ENCODE measurements around the gene CKS2. TPM values are rescaled to one million over a fixed set of nuclear protein-coding genes. Genes with fewer than 3 reads are reported as not detected.

The CKS2 gene
- polyA plus RNA-seq, 1 donor (not counting 4 experiments of a cell fraction or from before 2014, with no cell fraction given), result 291 TPM

DNA sequence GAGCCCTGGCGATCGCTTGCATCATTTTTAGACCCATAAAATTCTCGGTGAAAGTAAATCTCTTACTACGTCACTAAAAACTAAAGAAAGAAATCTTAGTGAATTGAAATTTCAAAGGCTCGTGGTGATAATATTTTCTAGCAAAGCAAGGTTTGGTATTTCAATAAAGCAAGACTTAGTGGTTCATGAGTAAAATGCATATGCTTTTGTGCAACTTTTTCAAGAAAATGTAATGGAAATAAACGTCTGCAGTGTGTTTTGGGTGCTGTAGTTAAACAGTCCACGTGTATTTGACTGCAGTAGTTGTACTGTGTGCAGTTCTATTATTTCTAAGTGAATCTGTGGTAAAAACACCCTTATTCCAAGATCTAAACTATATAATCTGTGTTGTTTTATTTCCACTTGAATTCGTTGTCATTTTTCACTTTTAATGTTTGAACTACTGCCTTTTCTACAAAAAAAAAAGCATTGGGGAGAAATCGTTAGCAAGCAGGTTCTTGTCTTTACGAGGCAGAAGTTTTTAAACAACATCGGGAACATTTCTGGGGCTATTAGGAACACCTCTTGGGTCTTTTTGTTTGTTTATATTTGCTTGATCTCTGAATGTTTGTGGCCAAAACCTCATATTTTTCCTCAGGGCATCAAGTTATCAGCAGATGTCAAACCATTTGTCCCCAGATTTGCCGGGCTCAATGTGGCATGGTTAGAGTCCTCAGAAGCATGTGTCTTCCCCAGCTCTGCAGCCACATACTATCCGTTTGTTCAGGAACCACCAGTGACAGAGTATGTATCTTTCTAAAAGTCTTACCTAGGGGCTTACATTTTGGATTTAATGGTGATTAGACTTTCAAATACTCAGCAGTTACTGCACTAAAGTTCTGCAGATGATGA, 8.3 kb downstream of the CKS2 start:
- FAIRE-seq, result no peak
- TF ChIP-seq EZH2 (IDR thresholded peaks at IDR 0.05; ENCODE audit: low read length), result no peak
- no peak for TF ChIP-seq CTCF (optimal IDR thresholded peaks at IDR 0.05 in 1 of 3, IDR thresholded peaks at IDR 0.05 in 1 of 3, conservative IDR thresholded peaks at IDR 0.05 in 1 of 3; ENCODE audit: extremely low read depth in 1 of 3, insufficient read depth in 2 of 3, low read length in 3 of 3)
- Histone ChIP-seq H3K4me2 (ENCODE audit: control insufficient read depth, extremely low read depth, insufficient read depth, low read depth, low read length) (peak overlapping the region; percentile 93), H3K36me3 (ENCODE audit: control insufficient read depth in 2 of 2, extremely low read depth in 1 of 2, insufficient read depth in 2 of 2, low read length in 2 of 2) (peaks cover 0 to 21% of the 10 kb centered on the region in 2 experiments), H3K9me1 (ENCODE audit: control insufficient read depth, extremely low read depth, insufficient read depth, low read length) (peaks cover 2% of the 10 kb centered on the region), H4K20me1 (ENCODE audit: control insufficient read depth, extremely low read depth, insufficient read depth, low read length) (no peaks in the 10 kb centered on the region), H3K4me3 (ENCODE audit: control insufficient read depth in 2 of 3, extremely low read depth in 1 of 3, insufficient read depth in 2 of 3, low read depth in 1 of 3, low read length in 3 of 3) (peak overlapping the region; percentile 71 to 90 (median 83)), H3K4me1 (ENCODE audit: control insufficient read depth, extremely low read depth, insufficient read depth, low read length) (peaks cover 30% of the 10 kb centered on the region), H3K9me3 (ENCODE audit: control insufficient read depth, low read depth, low read length) (no peaks in the 10 kb centered on the region), H2AFZ (ENCODE audit: control insufficient read depth, low read length) (peak overlapping the region; percentile 41), H3K27me3 (ENCODE audit: control insufficient read depth, extremely low read depth, insufficient read depth, low read length) (no peaks in the 10 kb centered on the region), H3K9ac (ENCODE audit: control insufficient read depth, extremely low read depth, insufficient read depth, low read length) (peak overlapping the region; percentile 96), H3K79me2 (ENCODE audit: control insufficient read depth, insufficient read depth, low read length) (peaks cover 66% of the 10 kb centered on the region), H3K27ac (ENCODE audit: control insufficient read depth, insufficient read depth, low read length) (peak overlapping the region; percentile 97)
- dilution Hi-C loops (cut with MboI; ENCODE audit: extremely low pct_ligation_motif_present, low sequenced_read_pairs), result no loop called here
- no peak for DNase-seq (ENCODE audit: low read depth, low spot score)

GRCh38 chr9:89323390-89323789, 12.4 kb downstream of the CKS2 start:
- DNase-seq (ENCODE audit: low read depth, low spot score), result no peak

More at GRCh38 chr9:89323390-89323789, 12.4 kb downstream of the CKS2 start:
- H3K9ac ChIP-seq (ENCODE audit: control insufficient read depth, extremely low read depth, insufficient read depth, low read length), result no peak overlapping the region
- no peak overlapping the region for H2AFZ ChIP-seq (ENCODE audit: control insufficient read depth, low read length)
- FAIRE-seq, result no peak
- H4K20me1 ChIP-seq (ENCODE audit: control insufficient read depth, extremely low read depth, insufficient read depth, low read length), result no peaks in the 10 kb centered on the region
- no peak overlapping the region for H3K4me2 ChIP-seq (ENCODE audit: control insufficient read depth, extremely low read depth, insufficient read depth, low read depth, low read length)
- peaks cover 2% of the 10 kb centered on the region for H3K9me1 ChIP-seq (ENCODE audit: control insufficient read depth, extremely low read depth, insufficient read depth, low read length)
- peaks cover 0 to 18% of the 10 kb centered on the region in 2 experiments for H3K36me3 ChIP-seq (ENCODE audit: control insufficient read depth in 2 of 2, extremely low read depth in 1 of 2, insufficient read depth in 2 of 2, low read length in 2 of 2)
- peaks cover 8% of the 10 kb centered on the region for H3K4me1 ChIP-seq (ENCODE audit: control insufficient read depth, extremely low read depth, insufficient read depth, low read length)
- no peaks in the 10 kb centered on the region for H3K27me3 ChIP-seq (ENCODE audit: control insufficient read depth, extremely low read depth, insufficient read depth, low read length)
- peaks cover 40% of the 10 kb centered on the region for H3K79me2 ChIP-seq (ENCODE audit: control insufficient read depth, insufficient read depth, low read length)
- dilution Hi-C loops (cut with MboI; ENCODE audit: extremely low pct_ligation_motif_present, low sequenced_read_pairs), result no loop called here
- H3K9me3 ChIP-seq (ENCODE audit: control insufficient read depth, low read depth, low read length), result no peaks in the 10 kb centered on the region
- H3K27ac ChIP-seq (ENCODE audit: control insufficient read depth, insufficient read depth, low read length), result no peak overlapping the region
- no peak for TF ChIP-seq EZH2 (IDR thresholded peaks at IDR 0.05; ENCODE audit: low read length)
- no peak for TF ChIP-seq CTCF (optimal IDR thresholded peaks at IDR 0.05 in 1 of 3, IDR thresholded peaks at IDR 0.05 in 1 of 3, conservative IDR thresholded peaks at IDR 0.05 in 1 of 3; ENCODE audit: extremely low read depth in 1 of 3, insufficient read depth in 2 of 3, low read length in 3 of 3)
- H3K4me3 ChIP-seq (ENCODE audit: control insufficient read depth in 2 of 3, extremely low read depth in 1 of 3, insufficient read depth in 2 of 3, low read depth in 1 of 3, low read length in 3 of 3), result no peak overlapping the region
